ACHN (cell line): ENCODE data around the gene CDC42EP4.
"Not testable (repeated sequence)": the region's sequence is repeated elsewhere in the genome, so short reads cannot be mapped to it uniquely, and the experiment has no call there.

Experiments
- DNase-seq: peaks from one replicate; pipeline ENCODE4 v3.0.0-alpha.2; 2015
- in situ Hi-C: cut with HindIII; loops from 2 replicates; pipeline ENCODE4 v1.10.0; 2017; ENCODE audit warnings: low sequenced_read_pairs, low pct_ligation_motif_present, low pct_unique_long_range_greater_than_20kb

CDC42EP4 gene

GRCh38 chr17:73325527-73325842 lies 13.7 kb upstream of the CDC42EP4 start:
- DNase-seq: no peak
- in situ Hi-C loops: no loop called here

- no peak for DNase-seq
- in situ Hi-C loops: no loop called here
Observed at GRCh38 chr17:73324711-73325526, 13.1 kb upstream of the CDC42EP4 start.

- no peak for DNase-seq
- in situ Hi-C loops: no loop called here
Observed at GRCh38 chr17:73324160-73324475, 12.3 kb upstream of the CDC42EP4 start.

- no peak for DNase-seq
- in situ Hi-C loops: no loop called here
Observed at GRCh38 chr17:73323409-73324159, 11.8 kb upstream of the CDC42EP4 start.

- in situ Hi-C loops: no loop called here
- no peak for DNase-seq
Observed at GRCh38 chr17:73320601-73321264, 8.9 kb upstream of the CDC42EP4 start.

- no peak for DNase-seq
- in situ Hi-C loops: no loop called here
Observed at GRCh38 chr17:73319766-73320165, 8.0 kb upstream of the CDC42EP4 start.

- no peak for DNase-seq
- in situ Hi-C loops: no loop called here
Observed at GRCh38 chr17:73318836-73319235, 7.0 kb upstream of the CDC42EP4 start.

- in situ Hi-C loops: no loop called here
- DNase-seq: no peak
Observed at GRCh38 chr17:73318427-73318813, 6.6 kb upstream of the CDC42EP4 start.

GRCh38 chr17:73317513-73318426 lies 6.0 kb upstream of the CDC42EP4 start:
- DNase-seq: no peak
- in situ Hi-C loops: no loop called here

- in situ Hi-C loops: no loop called here
- no peak for DNase-seq
Observed at GRCh38 chr17:73316919-73317505, 5.2 kb upstream of the CDC42EP4 start.

GRCh38 chr17:73315471-73315870 lies 3.7 kb upstream of the CDC42EP4 start:
- no peak for DNase-seq
- in situ Hi-C loops: no loop called here

- DNase-seq: no peak
- in situ Hi-C loops: no loop called here
Observed at GRCh38 chr17:73313526-73314127, 1.8 kb upstream of the CDC42EP4 start.

GRCh38 chr17:73312887-73313286 lies 1.1 kb upstream of the CDC42EP4 start:
- DNase-seq, in situ Hi-C loops: not testable (repeated sequence)

GRCh38 chr17:73311428-73311780 lies 397 bp downstream of the CDC42EP4 start:
- in situ Hi-C loops: no loop called here
- DNase-seq: no peak

GRCh38 chr17:73309727-73310596 lies 1.8 kb downstream of the CDC42EP4 start:
- no peak for DNase-seq
- in situ Hi-C loops: no loop called here

GRCh38 chr17:73308959-73309358 lies 2.8 kb downstream of the CDC42EP4 start:
- DNase-seq, in situ Hi-C loops: not testable (repeated sequence)
